Hematopoietic multipotent progenitor cell (in vitro differentiated cells): Measurements from ENCODE around the gene U2AF2. TPM values are rescaled to one million over a fixed set of nuclear protein-coding genes. Genes with fewer than 3 reads are reported as not detected.

ENCODE experiments used
- DNase-seq, 3 donors: peaks; one replicate each; pipeline ENCODE4 v3.0.0-alpha.2; 2011 to 2015; ENCODE audit warnings: low read depth in 2 of 3, low spot score in 2 of 3
- total RNA-seq: library from RNA; depleted of rRNA; stranded (reverse); fragments of >200 nt; gene quantifications from one replicate; pipeline ENCODE4 v1.2.3, GENCODE V29; 2012

U2AF2 gene
- 158 TPM for total RNA-seq

GRCh38 chr19:55654868-55655647, at the start of gene U2AF2:
U2AF2 (plus strand) TSS chr19:55655035; CDS start chr19:55655105, 70 bp downstream.
- DNase-seq: peak; percentile 93 to 95 (median 95)

GRCh38 chr19:55605207-55605636, 49.6 kb upstream of the U2AF2 start:
- peak; percentile 95 to 98 (median 97) for DNase-seq

DNA sequence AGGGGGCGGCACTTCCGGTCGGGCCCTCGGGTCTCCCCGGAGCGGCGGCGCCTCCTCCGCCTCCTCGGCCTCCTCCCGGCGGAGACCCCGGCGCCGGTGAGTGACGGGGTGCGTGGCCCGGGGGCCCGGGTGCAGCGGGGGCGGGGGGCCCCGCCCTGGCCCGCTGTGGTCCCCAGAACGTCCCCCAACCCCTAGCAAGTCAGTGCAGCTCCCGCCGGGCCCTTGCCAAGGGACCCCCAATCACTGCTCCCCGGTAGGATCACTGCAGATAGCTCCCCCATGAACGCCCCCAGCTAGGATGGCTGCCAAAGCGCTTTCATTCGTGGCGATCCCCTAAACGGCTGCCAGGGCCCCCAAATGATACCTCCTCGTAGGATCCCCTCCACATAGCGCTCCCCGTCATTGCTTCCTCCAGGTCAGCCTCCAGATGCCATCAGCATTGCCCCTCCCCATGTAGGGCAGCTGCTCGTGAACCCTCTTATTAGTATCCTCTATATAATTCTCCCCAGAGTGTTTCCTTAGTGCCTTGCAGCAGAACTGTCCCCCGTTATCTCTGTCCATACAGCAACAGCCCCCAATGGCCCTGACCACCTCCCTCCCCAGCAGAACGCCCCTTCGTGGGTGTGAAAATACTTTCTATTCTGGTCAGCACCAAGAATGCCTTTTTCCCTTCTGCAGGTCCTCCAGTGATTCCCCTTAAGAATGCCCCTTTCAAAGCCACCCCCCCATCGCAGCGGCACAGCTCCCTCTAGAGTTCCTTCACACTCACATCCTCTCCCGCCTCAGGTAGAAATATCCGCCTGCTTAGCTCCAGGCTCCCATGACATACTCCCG, 49.0 kb upstream of the U2AF2 start, which contains the start of gene ZNF865:
Gene ZNF865 (plus strand): TSS at position 11 of the 834 bp plus-strand sequence. CDS start 7,972 bp downstream, outside the sequence.
- DNase-seq: peak; percentile 58 to 82 (median 81)

- DNase-seq: no peak
Observed at GRCh38 chr19:55606471-55606787, 48.4 kb upstream of the U2AF2 start.

- no peak for DNase-seq
Observed at GRCh38 chr19:55606817-55607216, 48.0 kb upstream of the U2AF2 start.

DNA sequence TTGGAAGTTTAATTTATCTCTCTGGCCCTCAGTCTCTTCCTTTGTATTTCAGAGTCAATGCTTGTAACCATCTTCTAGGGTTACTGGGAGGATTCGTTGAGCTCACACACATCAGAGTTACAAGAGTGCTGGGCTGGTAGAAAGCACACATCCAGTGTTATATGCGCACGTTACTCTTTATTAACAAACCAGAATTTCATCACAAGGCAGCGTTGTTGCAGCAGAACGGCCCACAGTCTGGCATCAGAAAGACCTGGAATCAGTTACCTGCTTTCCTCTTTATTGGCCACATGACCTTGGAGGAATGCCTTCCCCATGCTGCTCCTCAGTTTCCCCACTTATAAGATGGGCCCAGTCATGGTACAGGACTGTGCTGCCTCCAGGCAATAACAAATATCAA, 45.5 kb upstream of the U2AF2 start:
- DNase-seq: no peak

- no peak for DNase-seq
Observed at GRCh38 chr19:55611300-55611982, 43.4 kb upstream of the U2AF2 start.

- no peak for DNase-seq
Observed at GRCh38 chr19:55611983-55612645, 42.7 kb upstream of the U2AF2 start.

GRCh38 chr19:55613396-55613795, 41.4 kb upstream of the U2AF2 start:
- DNase-seq: no peak

DNA sequence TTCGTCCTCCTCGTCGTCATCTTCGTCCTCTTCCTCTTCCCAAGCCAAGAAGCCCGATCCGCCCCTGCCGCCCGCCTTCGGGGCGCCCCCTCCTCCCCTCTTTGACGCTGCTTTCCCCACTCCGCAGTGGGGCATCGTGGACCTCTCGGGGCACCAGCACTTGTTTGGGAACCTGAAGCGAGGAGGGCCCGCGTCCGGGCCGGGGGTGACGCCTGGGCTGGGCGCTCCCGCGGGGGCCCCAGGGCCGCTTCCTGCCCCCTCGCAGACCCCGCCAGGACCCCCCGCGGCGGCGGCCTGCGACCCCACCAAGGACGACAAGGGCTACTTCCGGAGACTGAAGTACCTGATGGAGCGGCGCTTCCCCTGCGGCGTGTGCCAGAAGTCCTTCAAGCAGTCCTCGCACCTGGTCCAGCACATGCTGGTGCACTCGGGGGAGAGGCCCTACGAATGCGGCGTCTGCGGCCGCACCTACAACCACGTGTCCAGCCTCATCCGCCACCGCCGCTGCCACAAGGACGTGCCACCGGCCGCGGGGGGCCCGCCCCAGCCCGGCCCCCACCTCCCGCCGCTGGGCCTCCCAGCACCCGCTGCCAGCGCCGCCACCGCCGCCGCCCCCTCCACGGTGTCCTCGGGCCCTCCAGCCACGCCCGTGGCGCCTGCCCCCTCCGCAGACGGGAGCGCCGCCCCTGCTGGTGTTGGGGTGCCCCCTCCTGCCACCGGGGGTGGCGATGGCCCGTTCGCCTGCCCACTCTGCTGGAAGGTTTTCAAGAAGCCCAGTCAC, 40.7 kb upstream of the U2AF2 start:
- no peak for DNase-seq

DNA sequence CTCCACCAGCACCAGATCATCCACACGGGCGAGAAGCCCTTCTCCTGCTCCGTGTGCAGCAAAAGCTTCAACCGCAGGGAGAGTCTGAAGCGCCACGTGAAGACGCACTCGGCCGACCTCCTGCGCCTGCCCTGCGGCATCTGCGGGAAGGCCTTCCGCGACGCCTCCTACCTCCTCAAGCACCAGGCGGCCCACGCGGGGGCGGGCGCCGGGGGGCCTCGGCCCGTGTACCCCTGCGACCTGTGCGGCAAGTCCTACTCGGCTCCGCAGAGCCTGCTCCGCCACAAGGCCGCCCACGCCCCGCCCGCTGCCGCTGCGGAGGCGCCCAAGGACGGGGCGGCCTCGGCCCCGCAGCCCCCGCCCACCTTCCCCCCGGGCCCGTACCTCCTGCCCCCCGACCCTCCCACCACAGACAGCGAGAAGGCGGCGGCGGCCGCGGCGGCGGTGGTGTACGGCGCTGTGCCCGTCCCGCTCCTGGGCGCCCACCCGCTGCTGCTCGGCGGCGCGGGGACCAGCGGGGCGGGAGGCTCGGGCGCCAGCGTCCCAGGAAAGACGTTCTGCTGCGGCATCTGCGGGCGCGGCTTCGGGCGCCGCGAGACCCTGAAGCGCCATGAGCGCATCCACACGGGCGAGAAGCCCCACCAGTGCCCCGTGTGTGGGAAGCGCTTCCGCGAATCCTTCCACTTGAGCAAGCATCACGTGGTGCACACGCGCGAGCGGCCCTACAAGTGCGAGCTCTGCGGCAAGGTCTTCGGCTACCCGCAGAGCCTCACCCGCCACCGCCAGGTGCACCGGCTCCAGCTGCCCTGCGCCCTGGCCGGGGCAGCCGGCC, 39.9 kb upstream of the U2AF2 start:
- DNase-seq: no peak

DNA sequence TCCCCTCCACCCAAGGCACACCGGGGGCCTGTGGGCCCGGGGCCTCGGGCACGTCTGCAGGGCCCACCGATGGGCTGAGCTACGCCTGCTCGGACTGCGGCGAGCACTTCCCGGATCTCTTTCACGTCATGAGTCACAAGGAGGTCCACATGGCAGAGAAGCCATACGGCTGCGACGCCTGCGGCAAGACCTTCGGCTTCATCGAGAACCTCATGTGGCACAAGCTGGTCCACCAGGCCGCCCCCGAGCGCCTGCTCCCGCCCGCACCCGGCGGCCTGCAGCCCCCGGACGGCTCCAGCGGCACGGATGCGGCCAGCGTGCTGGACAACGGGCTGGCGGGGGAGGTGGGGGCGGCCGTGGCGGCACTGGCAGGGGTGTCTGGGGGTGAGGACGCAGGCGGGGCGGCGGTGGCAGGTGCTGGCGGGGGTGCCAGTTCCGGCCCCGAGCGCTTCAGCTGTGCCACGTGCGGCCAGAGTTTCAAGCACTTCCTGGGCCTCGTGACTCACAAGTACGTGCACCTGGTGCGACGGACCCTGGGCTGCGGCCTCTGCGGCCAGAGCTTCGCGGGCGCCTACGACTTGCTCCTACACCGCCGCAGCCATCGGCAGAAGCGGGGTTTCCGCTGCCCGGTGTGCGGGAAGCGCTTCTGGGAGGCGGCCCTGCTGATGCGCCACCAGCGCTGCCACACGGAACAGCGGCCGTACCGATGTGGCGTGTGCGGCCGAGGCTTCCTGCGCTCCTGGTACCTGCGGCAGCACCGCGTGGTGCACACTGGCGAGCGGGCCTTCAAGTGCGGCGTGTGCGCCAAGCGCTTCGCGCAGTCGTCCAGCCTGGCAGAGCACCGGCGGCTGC, 39.1 kb upstream of the U2AF2 start:
- DNase-seq: no peak

GRCh38 chr19:55616395-55616875, 38.4 kb upstream of the U2AF2 start:
- no peak for DNase-seq

DNA sequence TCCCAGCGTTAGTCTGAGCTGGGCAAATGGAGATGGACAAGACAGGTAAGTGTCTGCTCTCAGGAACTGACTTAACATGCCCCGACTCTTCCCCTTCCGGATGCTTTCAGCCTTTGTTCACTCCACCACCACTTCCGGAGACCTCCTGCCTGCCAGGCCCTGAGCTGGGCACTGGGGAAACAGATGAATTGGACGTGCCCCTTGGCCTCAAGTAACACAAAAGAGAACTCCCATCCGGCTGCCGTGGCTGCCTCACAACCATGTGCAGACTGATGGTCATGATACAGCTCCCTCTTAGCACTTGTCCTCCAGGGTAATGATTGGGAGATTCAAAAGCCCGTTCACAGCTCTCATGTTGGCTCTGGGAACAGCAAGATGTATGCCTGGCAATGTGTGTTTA, 37.4 kb upstream of the U2AF2 start:
- DNase-seq: no peak

DNA sequence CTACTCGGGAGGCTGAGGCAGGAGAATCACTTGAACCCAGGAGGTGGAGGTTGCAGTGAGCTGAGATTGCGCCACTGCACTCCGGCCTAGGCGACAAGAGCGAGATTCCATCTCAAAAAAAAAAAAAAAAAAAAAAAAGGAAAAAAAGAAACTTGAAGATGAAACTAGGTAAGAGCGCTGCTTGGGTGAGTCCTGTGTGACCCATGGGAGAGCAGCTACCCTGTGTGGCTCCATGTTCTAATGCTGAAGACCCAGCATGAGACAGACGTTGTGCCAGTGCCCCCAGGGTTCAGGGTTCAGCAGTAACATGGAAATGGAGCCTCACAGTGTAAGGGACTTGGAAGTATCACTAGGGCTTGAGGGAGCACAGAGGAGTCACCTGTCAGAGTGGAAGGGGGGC, 36.4 kb upstream of the U2AF2 start:
- DNase-seq: no peak

DNA sequence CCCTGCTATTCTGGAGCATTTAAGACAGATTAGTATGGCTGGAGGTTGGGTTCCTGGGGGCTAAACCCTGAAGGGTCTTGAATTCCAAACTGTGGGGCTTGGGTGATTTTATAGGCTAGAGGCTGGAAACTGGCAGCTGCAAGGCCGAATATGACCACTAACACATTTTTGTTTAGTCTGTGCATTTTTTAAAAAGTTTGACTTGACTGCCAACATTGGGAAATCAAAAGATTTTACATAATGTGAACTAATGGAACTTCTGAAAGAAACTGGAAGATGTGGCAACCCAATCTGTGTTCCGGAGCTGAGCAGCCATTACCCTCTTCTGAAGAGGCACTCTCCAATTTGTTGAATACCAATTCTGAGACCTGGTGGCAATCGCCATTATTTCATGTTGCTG, 35.5 kb upstream of the U2AF2 start:
- no peak for DNase-seq

GRCh38 chr19:55620410-55621204, 34.2 kb upstream of the U2AF2 start:
- peak in 2 of 3 donors; percentile 67 to 85 for DNase-seq
